OCI-LY3 (cell line): ENCODE results near the gene GATA5.

Experiments used
- H2AFZ ChIP-seq: fragments of 200-600, 300-600 bp; shearing (Covaris generic); 2 replicates; pipeline ENCODE4 v1.6.0; 2014; ENCODE audit warnings: antibody characterized with exemption, low read depth, low read length
- H3K27ac ChIP-seq: fragments of 200-600, 300-600 bp; sonication (generic); 2 replicates; pipeline ENCODE4 v1.5.1; 2014; ENCODE audit warnings: mild to moderate bottlenecking, low read length, moderate library complexity, mixed read lengths
- H3K27me3 ChIP-seq: fragments of 200-600, 300-600 bp; sonication (generic); 2 replicates; pipeline ENCODE4 v1.6.1; 2014; ENCODE audit warnings: low read depth, low read length, mixed read lengths
- H3K36me3 ChIP-seq: fragments of 200-600, 300-600 bp; sonication (generic); replicated peaks from 2 replicates; pipeline ENCODE3; 2014; ENCODE audit warnings: low read depth, low read length, mixed read lengths
- H3K4me1 ChIP-seq: fragments of 300-600, 200-600 bp; sonication (generic); 2 replicates; pipeline ENCODE4 v1.6.1; 2014; ENCODE audit warnings: low read length, mixed read lengths
- H3K4me2 ChIP-seq: fragments of 200-600, 300-600 bp; sonication (generic); 2 replicates; pipeline ENCODE4 v1.6.1; 2014; ENCODE audit warnings: low read length, mixed read lengths
- H3K4me3 ChIP-seq: fragments of 300-600, 200-600 bp; sonication (generic); 2 replicates; pipeline ENCODE4 v1.5.1; 2014; ENCODE audit warnings: antibody characterized with exemption, mild to moderate bottlenecking, low read length, moderate library complexity
- H3K79me2 ChIP-seq: fragments of 300-600, 200-600 bp; shearing (Covaris generic); 2 replicates; pipeline ENCODE4 v1.6.1; 2014; ENCODE audit warnings: mild to moderate bottlenecking, low read length, mixed read lengths
- H3K9ac ChIP-seq: fragments of 300-600, 200-600 bp; shearing (Covaris generic); 2 replicates; pipeline ENCODE4 v1.6.0; 2014; ENCODE audit warnings: mild to moderate bottlenecking, low read length, moderate library complexity
- H3K9me3 ChIP-seq: fragments of 200-600, 300-600 bp; shearing (Covaris generic); 2 replicates; pipeline ENCODE4 v1.6.1; 2014; ENCODE audit warnings: low read length, mixed read lengths; ENCODE audit not compliant: insufficient read depth
- H4K20me1 ChIP-seq: fragments of 200-600, 300-600 bp; sonication (generic); 2 replicates; pipeline ENCODE4 v1.6.1; 2016; ENCODE audit warnings: low read length, mixed read lengths; ENCODE audit not compliant: insufficient read depth
- EZH2phosphoT487 ChIP-seq: fragments of 200-600 bp; shearing (Covaris generic); IDR thresholded peaks from 2 replicates; pipeline ENCODE4 v1.6.1; 2018; ENCODE audit warnings: antibody characterized with exemption, mixed run types, low read depth
- TF ChIP-seq, protein P1 (sequence below): fragments of 200-600, 300-600 bp; sonication (generic); IDR thresholded peaks from 2 replicates; pipeline ENCODE4 v1.5.1; 2014; ENCODE audit warnings: antibody characterized with exemption, low read length, low read depth

GATA5 gene

GRCh38 chr20:62494980-62495748 is 19.4 kb upstream of the GATA5 start:
- peaks cover 18% of the 10 kb centered on the region for H3K4me1 ChIP-seq
- H3K79me2 ChIP-seq, result no peaks in the 10 kb centered on the region
- no peaks in the 10 kb centered on the region for H3K36me3 ChIP-seq
- no peak overlapping the region for H2AFZ ChIP-seq
- no peak overlapping the region for H3K9ac ChIP-seq
- no peak overlapping the region for H3K4me3 ChIP-seq
- H3K9me3 ChIP-seq, result no peaks in the 10 kb centered on the region
- no peak overlapping the region for H3K27ac ChIP-seq
- H3K4me2 ChIP-seq, result no peak overlapping the region
- H3K27me3 ChIP-seq, result no peaks in the 10 kb centered on the region
- H4K20me1 ChIP-seq, result no peaks in the 10 kb centered on the region
- TF ChIP-seq, protein P1, sequence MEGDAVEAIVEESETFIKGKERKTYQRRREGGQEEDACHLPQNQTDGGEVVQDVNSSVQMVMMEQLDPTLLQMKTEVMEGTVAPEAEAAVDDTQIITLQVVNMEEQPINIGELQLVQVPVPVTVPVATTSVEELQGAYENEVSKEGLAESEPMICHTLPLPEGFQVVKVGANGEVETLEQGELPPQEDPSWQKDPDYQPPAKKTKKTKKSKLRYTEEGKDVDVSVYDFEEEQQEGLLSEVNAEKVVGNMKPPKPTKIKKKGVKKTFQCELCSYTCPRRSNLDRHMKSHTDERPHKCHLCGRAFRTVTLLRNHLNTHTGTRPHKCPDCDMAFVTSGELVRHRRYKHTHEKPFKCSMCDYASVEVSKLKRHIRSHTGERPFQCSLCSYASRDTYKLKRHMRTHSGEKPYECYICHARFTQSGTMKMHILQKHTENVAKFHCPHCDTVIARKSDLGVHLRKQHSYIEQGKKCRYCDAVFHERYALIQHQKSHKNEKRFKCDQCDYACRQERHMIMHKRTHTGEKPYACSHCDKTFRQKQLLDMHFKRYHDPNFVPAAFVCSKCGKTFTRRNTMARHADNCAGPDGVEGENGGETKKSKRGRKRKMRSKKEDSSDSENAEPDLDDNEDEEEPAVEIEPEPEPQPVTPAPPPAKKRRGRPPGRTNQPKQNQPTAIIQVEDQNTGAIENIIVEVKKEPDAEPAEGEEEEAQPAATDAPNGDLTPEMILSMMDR, result no peak

DNA sequence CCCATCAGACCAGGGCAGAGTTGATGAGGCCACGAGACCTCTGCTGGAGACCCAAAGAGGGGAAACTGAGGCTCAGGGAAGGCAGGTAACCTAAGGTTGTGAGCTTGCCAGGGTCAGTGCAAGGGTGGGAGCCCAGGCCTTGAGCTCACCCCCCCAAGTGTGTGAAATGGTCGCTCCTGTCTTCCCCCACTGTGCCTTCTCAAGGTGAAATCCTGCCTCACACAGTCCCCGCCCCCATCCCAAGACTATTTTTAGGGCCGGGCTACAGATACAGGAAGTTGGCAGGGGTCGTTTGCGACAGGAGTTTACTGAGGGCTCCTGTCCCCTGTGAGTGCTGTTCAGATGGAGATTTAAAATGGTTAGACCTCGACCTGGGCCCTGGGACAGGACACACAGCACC is 18.7 kb upstream of the GATA5 start:
- no peak overlapping the region for H3K4me3 ChIP-seq
- no peaks in the 10 kb centered on the region for H3K79me2 ChIP-seq
- H3K9ac ChIP-seq, result no peak overlapping the region
- TF ChIP-seq, protein P1, result no peak
- no peak for TF ChIP-seq EZH2phosphoT487
- H3K4me1 ChIP-seq, result peaks cover 12% of the 10 kb centered on the region
- no peak overlapping the region for H3K27ac ChIP-seq
- no peak overlapping the region for H2AFZ ChIP-seq
- no peaks in the 10 kb centered on the region for H3K36me3 ChIP-seq
- no peaks in the 10 kb centered on the region for H4K20me1 ChIP-seq
- no peaks in the 10 kb centered on the region for H3K9me3 ChIP-seq
- H3K27me3 ChIP-seq, result no peaks in the 10 kb centered on the region
- no peak overlapping the region for H3K4me2 ChIP-seq

DNA sequence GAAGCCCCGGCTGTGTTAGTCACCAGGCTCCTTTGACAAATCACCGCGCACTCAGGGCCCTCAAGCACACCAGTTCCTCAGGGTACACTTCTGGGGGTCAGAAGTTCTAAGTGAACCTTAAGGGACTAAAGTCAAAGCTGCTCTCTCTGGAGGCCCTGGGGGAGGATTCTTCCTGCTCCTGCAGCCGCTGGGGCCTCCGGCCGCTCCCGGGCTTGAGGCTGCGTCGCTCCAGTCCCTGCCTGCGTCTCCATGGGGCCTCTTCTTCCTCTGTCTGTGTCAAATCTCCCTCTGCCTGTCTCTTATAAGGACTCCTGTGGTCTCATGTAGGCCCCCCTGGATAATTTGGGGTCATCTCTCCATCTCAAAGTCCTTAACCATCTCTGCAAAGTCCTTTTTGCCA is 18.1 kb upstream of the GATA5 start:
- H3K27ac ChIP-seq, result no peak overlapping the region
- H3K4me1 ChIP-seq, result peaks cover 7% of the 10 kb centered on the region; the same call in 1 of the 2 replicates
- no peaks in the 10 kb centered on the region for H4K20me1 ChIP-seq
- H3K36me3 ChIP-seq, result no peaks in the 10 kb centered on the region
- H3K9ac ChIP-seq, result no peak overlapping the region
- H3K4me3 ChIP-seq, result no peak overlapping the region
- no peaks in the 10 kb centered on the region for H3K79me2 ChIP-seq
- no peak overlapping the region for H3K4me2 ChIP-seq
- H2AFZ ChIP-seq, result no peak overlapping the region
- TF ChIP-seq, protein P1, result no peak
- TF ChIP-seq EZH2phosphoT487, result no peak
- H3K9me3 ChIP-seq, result no peaks in the 10 kb centered on the region
- 0 out of 2 replicates have a peak, but pooled peaks cover 6% of the 10 kb centered on the region for H3K27me3 ChIP-seq

GRCh38 chr20:62493253-62493885 is 17.6 kb upstream of the GATA5 start:
- TF ChIP-seq EZH2phosphoT487, result no peak
- TF ChIP-seq, protein P1, result no peak
- no peaks in the 10 kb centered on the region for H3K79me2 ChIP-seq
- H4K20me1 ChIP-seq, result no peaks in the 10 kb centered on the region

More at GRCh38 chr20:62493253-62493885, 17.6 kb upstream of the GATA5 start:
- H3K4me2 ChIP-seq, result no peak overlapping the region
- H2AFZ ChIP-seq, result no peak overlapping the region
- H3K27me3 ChIP-seq, result peaks cover 10% of the 10 kb centered on the region
- no peak overlapping the region for H3K4me3 ChIP-seq
- peaks cover 7% of the 10 kb centered on the region; the same call in 1 of the 2 replicates for H3K4me1 ChIP-seq
- H3K36me3 ChIP-seq, result no peaks in the 10 kb centered on the region
- H3K9ac ChIP-seq, result no peak overlapping the region
- H3K9me3 ChIP-seq, result no peaks in the 10 kb centered on the region
- H3K27ac ChIP-seq, result no peak overlapping the region
